ENCODE results near the gene STAG2.

STAG2 gene

DNA sequence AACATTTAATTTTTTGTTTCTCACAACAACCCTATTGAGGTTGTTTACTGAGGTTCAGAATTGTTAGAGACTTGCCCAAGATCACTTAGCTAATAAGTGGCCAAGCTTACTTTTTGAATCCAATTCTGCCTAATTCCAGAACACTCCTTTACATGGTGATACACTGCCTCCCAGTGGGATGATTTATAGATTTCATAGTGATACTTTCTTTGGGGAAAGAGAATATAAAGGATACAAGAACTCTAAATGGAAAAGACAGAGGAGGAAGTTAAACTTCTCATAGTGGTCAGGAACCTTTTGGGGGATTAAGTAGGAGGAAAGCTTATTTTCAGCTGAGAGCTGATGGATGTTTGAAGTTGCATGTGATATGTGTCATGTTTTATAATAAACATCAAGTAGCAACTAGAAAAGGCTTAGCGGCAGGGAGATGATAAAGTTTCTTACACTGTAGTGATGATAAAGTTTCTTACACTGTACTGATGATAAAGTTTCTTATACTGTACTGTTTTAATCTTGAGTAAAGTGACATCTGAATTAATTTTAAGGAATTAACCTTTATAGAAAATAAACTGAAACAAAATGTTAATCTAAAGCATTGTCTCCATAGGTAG, 15.3 kb downstream of the STAG2 start:
- DNase-seq, result no peak

DNA sequence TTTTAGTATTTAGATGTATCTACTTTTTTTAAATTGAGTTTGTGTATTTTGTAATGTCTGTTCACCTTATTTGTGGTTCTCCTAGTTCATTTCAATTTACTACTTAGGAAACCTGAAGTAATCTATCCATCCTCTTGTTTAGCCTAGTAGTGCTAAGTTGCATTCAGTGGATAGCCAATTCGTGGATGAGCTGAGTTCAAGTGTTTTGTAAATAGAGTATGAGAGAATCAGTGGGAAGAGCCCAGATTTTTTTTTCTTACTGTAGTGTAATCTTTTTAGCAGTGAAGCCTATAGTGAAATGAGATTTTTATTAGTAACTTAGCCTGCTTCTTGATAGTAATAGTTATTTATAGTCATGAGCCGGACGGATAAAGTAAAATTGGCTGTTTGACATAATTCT, 21.7 kb downstream of the STAG2 start:
- DNase-seq, result no peak

DNA sequence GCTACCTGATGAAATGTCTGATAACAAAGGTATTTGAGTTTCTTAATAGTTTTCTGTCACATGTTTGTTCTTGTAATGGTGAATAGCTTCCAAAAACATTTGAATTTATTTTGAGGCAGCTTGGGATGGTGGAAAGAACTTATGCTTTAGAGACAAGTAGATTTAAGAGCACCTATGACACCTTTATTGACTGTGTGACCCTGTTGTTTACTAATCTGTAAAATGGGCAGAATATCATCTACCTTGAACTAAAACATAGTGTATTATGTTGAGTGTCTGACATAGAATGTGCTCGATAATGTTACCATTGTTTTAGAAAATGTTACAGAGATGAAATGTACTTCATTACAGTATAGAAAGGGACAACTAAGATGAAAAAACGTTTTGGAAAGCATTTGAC, 24.9 kb downstream of the STAG2 start:
- no peak for DNase-seq

DNA sequence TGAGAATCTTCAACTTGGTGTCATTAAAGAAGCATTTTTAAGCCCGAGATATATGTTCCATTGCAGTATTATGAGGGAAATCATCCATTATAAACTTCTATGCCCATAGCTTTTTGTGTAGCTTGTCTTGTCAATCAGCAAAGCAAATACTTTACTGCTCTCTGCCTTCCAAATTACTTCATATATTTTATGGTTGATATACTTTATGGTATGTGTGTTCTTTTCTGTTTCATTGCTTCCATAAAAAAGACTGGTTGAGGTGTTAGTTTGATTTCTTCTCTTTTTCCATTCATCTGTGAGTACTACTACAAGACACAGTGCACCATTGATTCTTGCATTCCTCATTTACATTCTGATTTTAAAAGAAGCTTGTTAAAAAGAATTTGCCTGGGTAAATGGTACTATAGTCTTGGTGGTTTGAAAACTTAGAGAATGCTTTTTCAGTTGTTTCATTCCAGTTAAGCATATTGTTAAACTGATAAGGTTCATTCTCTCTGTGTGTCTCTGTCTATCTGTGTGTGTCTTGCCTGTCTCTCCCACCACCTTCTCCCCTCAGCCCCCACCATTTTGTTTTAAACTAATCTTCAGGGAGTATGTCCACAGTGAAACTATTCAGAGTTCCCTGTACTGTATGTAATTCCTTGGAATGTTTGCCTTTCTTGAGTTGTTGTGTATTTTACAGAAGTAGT, 27.1 kb downstream of the STAG2 start:
- DNase-seq, result no peak

DNA sequence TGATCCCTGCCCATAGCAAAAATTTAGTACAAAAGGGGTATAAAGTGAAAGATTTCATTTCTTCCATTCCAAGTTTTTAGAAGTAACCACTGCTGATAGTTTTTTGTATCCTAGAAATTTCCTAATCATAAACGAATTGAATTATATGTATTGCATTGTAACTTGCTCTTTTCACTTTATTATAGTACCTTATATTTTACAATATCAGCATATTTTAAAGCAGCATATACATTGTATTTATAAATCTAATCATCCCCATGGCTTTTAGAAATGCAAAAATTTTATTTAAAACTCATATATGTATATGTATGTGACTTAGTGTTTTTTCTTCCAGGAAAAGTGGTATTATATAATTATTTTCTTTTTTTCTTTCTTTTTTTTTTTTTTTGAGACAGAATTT, 27.7 kb downstream of the STAG2 start:
- no peak for DNase-seq

DNA sequence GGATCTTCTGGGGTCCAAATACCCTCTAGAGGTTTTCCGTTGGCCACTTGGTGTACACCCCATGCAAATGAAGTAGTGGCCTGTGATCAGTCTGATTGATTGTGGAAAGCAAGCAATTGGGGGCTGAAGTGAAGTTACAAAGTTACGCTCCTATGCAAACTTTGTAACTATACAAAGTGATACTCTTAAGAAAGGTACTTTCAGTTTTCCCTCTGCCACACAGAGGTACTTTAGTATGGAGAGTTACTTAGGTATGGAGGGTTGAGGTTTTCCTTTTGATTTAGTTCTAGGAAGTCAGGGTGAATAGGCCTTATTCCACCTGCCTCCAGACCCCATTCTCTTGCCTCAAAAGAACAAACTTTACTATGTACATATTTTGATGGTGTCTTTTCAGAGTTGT, 28.7 kb downstream of the STAG2 start:
- no peak for DNase-seq

DNA sequence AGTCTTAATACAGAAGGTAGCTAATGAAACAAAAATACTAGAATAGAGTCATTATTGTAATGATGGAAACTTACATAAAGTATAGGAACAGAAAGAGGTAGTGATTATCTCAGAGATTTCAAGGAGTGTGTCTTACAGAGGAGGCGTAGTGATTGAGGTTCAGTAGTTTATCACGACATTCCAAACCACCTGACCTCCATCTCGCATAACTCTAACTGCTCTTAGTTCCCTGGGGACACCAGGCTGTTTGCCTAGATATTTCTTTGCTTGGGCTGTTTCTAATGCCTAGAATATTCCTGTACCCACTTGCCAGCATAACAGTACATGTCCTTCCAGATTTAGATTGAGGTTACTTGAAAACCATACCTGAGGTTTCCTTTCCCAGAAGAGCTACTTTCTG, 29.1 kb downstream of the STAG2 start:
- DNase-seq, result no peak

DNA sequence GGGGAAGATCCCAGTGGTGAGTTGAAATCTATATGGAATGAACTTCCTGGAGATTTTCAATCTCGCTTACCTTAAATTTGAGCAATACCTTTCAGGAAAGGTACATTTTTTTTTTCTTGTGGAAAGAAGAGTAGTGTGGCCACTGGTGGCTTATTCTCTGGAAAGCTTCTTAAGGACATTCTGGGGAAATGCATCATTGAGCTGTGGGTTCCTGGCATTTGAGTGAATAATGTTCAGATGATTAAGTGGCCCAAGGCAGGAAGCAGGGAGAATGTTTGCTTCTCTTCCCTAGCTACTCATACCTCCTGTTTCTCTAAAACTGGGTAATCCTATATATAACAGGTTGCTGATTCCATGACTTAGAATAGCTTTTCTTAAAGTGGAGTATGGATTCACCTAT, 31.8 kb downstream of the STAG2 start:
- DNase-seq, result no peak

DNA sequence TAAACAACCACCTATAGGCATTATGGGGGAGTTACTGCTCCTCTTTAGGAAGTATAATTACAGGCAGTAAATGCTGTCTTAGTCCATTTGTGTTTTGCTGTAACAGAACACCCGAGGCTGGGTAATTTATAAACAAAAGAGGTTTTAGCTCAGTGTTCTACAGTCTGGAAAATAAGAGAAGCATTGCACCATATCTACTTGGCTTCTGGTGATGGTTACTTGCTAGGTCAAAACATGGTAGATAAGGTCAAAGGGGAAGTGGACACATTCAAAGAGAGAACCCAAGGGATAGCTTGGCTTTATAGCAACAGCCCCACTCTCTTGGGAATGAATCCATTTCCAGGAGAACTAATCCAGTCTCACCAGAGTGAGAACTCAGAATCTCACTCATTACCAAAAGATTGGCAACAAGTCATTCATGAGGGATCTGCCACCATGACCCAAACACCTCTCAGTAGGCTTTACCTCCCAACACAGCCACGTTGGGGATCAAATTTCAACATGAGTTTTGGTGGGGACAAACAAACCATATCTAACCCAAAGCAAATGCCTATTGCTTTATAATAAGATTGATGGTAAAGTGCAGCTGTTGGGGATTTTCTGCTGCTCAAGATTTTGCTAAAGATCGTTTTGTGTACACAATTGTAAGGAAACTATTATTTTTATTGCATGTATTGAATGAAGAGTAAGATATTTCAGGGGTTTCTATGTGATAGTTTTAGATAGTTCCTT, 32.6 kb downstream of the STAG2 start:
- no peak for DNase-seq

DNA sequence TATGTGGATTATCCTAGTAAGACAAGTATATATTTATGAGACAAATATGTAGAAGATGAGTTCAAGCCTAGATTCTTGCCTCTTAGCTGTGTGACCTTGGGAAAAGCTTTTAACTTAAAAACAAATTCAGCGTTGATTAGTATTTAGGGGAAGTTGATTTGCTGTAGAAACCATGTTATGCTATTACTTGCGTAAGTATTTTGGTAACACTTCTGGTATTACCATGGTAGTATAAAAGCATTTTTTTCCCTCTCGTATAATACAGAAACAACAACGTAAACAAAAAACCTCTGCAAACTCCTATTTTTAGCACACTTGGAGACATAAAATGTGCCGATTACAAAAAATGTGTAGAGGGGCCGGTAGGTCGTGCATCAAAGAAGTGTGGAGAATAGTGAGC, 33.2 kb downstream of the STAG2 start:
- no peak for DNase-seq

DNA sequence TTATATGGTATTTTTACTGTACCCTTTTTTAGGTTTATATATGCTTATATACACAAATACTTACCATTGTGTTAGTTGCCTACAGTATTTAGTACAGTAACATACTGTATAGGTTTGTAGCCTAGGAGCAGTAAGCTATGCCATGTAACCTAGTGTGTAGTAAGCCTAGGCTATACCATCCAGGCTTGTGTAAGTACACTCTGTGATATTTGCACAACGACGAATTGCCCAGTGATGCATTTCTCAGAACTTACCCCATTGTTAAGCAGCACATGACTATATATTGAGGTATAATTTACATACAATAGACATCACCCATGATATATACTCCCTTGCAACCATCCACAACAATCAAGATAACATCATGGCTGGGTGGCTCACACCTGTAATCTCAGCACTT, 40.1 kb downstream of the STAG2 start:
- no peak for DNase-seq

DNA sequence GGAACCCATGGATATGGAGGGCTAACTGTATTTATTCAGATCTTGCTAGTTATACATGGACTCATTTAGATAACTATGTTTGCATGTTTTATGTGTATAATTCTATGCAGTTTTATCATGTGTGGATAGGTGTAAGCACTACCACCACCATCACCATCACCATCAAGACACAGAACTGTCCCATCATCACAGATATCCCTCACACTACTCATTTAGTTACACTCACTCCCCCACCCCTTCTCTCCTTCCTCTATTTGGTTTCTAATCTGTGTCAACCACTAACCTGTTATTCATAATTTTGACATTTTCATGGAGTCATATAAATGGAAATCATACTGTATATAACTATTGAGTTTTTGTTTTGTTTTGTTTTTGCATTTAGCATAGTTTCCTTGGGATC, 43.7 kb downstream of the STAG2 start:
- no peak for DNase-seq

DNA sequence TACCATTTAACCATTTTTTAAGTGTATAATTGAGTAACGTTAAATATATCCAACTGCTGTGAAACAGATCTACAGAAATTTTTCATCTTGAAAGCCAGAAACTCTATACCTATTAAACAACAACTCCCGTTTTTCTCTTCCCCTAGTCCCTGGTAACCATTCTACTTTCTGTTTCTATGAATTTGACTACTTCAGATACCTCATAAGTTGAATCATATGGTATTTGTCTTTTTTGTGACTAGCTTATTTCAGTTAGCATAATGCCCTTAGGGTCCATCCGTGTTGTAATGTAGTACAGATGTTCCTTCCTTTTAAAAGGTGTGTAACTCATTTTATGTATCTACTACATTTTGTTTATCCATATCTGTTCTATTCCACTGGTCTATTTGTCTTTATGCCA, 48.7 kb downstream of the STAG2 start:
- DNase-seq, result no peak

DNA sequence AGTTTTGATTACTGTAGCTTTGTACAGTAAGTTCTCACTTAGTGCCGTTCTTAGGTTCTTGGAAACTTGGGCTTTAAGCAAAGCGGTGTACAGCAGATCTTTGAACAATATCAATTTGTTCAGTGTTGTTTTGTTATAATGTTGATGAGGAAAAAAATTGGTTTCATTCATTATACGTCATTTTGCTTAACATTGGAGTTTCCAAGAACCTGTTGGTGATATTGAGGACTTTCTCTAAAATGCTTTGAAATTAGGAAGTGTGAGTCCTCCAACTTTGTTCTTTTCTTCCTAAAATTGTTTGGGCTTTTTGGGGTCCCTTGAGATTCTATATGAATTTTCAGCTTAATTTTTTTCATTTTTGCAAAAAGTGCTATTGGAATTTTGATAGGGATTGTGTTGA, 49.1 kb downstream of the STAG2 start:
- no peak for DNase-seq

DNA sequence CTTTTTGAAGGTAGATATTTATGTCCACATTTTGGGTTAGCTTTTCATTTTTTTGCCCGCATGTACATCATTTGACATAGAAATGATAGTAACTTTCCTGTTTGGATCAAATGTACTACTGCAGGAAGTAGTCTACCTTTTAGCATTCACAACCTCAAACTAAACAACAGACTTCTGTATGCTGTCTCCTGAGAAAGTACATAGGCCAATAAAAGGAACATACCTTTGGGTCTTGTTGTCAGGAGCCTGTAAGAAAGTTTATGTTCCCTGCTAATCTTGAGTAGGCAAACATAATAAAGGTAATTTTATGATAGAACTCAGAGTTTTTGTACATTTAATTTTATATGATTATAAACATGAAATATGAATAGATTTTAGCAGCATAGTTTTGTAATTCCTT, 54.2 kb downstream of the STAG2 start:
- no peak for DNase-seq

DNA sequence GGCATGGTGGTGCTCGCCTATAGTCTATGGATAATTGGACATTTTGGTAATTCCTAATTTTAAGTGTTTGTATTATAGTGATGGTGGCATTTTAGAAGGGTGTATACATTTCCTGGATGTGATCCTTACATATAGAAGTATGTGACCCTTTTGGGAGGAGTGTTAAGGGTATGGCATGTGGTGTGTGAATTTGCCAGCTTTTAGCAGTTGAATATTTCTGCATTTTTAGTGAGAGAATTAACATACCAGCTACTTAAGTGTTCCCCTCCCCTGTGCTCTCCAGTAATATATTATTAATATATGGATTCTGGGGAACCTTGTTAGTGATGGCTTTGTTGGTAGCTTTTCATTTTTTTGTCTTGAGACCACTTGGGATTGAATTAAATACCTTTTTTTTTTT, 55.3 kb downstream of the STAG2 start:
- no peak for DNase-seq

DNA sequence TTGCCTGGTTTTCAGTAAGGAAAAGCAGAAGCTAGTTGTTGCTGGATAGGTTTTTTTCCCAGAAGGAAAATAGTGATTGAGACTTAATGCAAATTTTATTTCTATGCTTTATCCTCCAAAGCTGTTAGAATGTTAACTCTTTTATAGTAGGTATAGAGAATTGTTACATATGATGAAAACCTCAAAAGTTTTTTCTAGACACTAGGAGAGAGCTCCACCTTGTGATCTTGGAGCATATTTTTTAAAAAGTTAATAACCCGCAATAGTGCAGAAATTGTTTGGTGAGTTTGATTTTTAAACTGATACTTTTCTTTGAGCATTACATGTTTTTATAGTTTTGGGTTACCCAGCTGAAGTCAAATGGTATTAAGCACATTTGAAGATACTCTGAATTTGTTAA, 56.5 kb downstream of the STAG2 start:
- no peak for DNase-seq

DNA sequence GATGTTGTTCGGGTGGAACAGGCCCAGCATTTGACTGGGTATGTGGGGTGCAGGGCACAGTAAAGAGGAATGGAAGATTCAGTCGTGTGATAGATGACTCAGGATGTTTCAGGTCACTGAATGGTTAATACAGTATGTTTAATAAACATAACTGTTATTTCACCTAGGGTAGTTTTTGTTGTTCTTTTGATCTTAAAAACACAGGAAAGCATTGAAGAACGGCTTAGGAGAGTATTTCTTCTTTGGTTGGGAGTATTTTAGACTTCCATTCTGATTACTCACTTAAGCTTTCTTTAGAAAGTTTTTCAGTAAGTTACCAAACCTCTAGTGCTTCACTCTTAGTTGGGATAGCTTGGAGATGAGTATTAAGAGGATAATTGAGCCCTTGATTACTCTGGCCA, 62.3 kb downstream of the STAG2 start:
- no peak for DNase-seq

DNA sequence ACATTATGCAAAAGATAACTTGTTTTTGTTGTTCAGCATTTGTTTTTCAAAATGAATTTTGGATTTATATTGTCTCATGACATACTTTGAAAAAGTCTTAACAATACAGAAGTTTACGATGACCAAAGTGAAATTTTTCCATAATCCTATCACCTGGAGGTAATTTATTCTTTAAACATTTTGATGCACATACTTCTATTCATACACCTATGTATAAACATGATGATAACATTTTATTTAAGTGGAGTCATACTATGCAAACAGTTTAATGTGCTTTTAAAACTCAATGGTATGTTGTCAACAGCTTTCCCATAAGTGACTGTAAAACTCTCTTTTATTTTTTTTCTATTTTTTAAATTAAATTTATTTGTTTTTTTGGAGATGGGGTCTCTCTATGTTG, 65.0 kb downstream of the STAG2 start:
- DNase-seq, result no peak

DNA sequence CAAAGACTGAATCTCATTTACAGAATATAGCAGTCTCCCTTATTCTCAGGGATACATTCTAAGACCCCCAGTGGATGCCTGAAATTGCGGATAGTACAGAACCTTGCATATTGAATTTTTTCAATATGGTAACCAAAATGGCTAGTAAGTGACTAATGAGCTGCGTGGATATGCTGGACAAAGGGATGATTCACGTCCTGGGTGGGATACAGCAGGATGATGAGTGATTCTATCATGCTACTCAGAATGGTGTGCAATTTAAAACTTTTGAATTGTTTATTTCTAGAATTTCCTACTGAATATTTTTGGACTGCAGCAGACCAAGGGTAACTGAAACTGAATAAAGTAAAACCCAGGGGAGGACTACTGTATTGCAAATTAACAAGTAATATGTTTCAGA, 66.7 kb downstream of the STAG2 start:
- DNase-seq, result no peak

DNA sequence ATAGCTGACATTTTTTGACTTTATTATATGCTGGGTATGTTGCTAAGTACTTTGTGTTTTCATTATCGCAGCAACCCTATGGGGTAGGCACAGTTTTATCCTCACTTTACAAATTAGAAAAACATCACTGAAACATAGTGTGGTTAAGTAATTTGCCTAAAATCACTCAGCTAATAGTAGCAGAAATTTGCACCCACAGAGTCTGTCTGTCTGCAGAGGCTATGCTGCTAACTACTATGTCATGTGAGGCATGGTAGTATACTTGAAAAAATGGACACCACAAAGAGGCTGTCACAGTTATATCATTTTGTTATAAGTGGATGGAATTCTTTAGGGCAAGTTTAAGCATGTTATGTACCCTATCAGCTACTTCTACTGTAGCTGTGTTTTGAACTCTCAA, 69.0 kb downstream of the STAG2 start:
- no peak for DNase-seq

DNA sequence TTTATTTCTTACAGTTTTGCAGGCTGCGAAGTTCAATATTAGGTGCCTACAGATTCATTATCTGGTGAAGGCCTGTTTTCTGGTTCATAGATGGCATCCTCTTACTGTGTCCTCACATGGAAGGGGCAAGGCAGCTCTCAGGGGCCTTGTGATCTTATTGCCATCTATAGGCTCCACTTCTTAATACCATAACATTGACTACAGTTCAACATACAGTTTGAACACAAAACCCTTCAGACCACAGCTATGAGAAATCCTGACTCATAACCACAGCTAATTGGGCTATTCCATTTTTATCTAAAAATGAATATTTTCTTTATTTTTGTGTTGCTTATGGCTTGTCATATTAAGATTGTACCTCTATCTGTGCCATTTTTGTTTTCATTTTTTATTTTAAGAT, 72.3 kb downstream of the STAG2 start:
- no peak for DNase-seq

DNA sequence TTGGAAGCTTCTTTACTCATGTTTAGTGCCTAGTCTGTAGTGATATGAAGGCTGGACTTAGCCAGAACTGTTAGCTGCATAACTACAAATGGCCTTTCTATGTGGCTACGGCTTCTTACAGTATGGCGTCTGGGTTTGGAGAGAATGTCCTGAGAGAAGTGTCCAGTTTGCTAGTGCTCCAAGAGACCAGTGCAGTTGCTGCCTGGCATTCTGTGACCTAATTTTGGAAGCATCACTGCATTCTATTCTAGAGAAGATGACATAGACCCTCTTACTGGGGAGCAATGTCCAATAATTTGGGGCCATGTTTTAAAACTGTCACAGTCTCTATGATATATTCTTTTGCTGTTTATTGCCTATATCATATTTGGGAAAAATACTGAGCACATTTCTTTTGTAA, 74.2 kb downstream of the STAG2 start:
- DNase-seq, result no peak

DNA sequence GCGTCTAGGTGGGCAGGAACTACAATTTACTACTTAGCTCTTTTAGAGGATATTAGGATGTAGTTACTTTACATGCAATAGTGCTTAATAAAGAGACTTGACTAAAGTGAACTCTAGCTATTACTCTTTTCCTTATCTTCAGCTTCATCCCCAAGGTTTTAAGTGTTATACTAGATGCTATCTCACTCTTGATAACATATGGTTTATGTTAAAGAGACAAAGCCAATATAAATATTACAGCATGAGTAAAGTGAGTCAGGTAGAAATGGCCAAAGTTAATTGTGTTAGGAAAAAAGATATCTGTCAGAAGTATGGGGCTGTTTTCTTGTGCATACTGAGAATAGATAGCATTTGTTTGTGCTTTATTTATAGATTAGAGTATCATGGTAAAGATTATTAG, 80.5 kb downstream of the STAG2 start:
- DNase-seq, result no peak

DNA sequence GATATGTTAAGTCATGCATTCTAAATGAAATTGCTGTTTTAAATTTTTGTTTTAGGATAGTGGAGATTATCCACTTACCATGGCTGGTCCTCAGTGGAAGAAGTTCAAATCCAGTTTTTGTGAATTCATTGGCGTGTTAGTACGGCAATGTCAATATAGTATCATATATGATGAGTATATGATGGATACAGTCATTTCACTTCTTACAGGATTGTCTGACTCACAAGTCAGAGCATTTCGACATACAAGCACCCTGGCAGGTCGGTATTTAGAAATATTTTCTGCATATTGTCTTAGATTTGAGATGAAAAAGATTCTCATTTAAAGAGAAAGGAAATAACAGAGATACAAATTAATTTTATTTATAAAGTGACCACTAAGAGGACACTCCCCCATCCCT, 83.6 kb downstream of the STAG2 start:
- DNase-seq, result no peak

Data from activated CD8-positive, alpha-beta memory T cell treated with anti-CD3 and anti-CD28 coated beads, Interleukin-2, amount 50 U/mL, for 48 hours (primary cell).